ENCODE measurements around the gene TBC1D14.

TBC1D14 gene

DNA sequence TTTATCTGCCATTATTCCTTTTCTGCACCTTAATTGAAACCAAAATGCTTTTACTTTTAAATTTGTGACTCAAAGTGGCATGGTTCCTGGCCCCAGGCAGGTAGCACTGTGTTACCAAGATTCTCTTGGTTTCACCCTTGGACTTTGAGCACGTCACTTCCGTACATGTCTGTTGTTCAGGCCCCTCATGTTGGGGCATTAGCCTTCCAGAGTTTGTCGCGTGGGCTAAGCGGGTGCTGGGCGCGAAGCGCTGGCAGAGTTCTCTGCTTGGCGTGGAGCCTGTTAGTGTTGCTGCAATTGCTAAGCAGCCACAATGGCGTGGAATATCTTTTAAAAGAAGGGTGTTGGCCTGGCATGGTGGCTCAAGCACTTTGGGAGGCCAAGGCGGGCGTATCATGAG lies 119.6 kb downstream of the TBC1D14 start:
- no peak for DNase-seq (ENCODE audit: low spot score)
- in situ Hi-C loops (cut with MboI; ENCODE audit: low pct_unique_long_range_greater_than_20kb, low sequenced_read_pairs, unreplicated experiment) = no loop called here
- TF ChIP-seq, protein P1, sequence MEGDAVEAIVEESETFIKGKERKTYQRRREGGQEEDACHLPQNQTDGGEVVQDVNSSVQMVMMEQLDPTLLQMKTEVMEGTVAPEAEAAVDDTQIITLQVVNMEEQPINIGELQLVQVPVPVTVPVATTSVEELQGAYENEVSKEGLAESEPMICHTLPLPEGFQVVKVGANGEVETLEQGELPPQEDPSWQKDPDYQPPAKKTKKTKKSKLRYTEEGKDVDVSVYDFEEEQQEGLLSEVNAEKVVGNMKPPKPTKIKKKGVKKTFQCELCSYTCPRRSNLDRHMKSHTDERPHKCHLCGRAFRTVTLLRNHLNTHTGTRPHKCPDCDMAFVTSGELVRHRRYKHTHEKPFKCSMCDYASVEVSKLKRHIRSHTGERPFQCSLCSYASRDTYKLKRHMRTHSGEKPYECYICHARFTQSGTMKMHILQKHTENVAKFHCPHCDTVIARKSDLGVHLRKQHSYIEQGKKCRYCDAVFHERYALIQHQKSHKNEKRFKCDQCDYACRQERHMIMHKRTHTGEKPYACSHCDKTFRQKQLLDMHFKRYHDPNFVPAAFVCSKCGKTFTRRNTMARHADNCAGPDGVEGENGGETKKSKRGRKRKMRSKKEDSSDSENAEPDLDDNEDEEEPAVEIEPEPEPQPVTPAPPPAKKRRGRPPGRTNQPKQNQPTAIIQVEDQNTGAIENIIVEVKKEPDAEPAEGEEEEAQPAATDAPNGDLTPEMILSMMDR (IDR thresholded peaks at IDR 0.05; ENCODE audit: extremely low read depth, insufficient read depth, missing control alignments) = no peak

- no peak for DNase-seq (ENCODE audit: low spot score)
- in situ Hi-C loops (cut with MboI; ENCODE audit: low pct_unique_long_range_greater_than_20kb, low sequenced_read_pairs, unreplicated experiment) = no loop called here
- TF ChIP-seq, protein P1 (IDR thresholded peaks at IDR 0.05; ENCODE audit: extremely low read depth, insufficient read depth, missing control alignments) = no peak
Measured at GRCh38 chr4:7029921-7030320, 120.3 kb downstream of the TBC1D14 start.

DNA sequence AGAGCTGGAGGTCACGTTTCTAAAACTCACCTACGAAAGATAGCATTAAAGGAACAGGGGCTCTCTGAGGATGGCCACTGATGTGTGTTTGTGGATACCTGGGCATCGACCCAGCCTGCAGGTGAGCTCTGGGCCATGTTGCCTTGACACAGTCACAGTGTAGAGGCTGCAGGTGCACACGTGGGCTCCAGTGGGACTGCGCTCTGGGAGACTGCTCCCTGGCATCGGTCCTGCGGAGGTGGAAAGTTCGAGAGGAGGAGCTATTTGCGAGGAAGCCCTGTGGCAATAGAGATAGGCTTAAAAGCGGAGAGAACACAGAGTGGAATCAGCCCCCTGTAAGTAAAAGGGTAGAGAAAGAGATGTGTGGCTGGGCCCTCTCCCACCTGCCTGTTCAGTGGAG lies 121.2 kb downstream of the TBC1D14 start:
- TF ChIP-seq, protein P1 (IDR thresholded peaks at IDR 0.05; ENCODE audit: extremely low read depth, insufficient read depth, missing control alignments) = no peak
- DNase-seq (ENCODE audit: low spot score) = no peak
- in situ Hi-C loops (cut with MboI; ENCODE audit: low pct_unique_long_range_greater_than_20kb, low sequenced_read_pairs, unreplicated experiment) = no loop called here

DNA sequence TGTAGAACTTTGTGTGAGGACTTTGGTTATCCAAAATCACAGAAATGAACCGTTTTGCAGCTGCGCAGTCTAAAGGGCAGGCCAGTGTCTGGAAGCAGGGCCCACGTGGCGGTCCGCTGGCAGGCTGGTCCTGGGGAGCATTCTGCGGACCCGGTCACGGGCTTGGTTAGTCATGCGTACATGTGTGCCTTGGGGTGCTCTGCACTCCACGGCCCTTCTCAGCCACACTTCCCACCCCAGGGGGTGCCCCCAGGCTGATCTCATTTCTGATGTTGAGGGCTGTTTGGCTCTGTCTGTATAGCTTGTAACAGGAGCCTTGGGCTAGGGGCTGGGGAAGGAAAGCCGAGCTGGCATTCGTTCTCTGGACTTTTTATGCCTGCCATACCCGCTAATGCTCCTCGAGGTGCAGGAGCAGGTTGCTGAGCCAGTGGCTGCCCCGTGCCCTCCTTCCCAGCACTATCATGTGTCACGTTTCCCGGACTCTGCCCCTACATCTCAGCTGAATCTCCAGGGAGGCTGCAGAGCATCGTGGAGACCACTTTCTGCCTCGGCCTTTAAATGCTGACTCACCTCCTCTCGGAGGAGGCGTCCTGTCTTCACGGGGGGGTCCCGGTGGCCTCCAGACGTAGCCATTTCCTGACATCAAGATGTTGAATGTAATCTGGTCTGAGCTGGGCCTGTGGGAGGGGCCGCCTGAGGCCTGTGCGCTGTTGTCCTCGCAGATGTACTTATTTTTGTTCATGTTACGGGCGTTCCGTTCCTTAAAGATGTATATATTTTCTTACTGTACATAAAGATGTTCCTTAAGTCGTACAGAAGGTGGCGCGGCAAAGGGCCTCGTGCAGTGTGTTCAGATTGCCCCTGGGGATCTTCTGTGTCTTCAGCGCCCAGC lies 122.2 kb downstream of the TBC1D14 start:
- in situ Hi-C loops (cut with MboI; ENCODE audit: low pct_unique_long_range_greater_than_20kb, low sequenced_read_pairs, unreplicated experiment) = no loop called here
- DNase-seq (ENCODE audit: low spot score) = no peak
- TF ChIP-seq, protein P1 (IDR thresholded peaks at IDR 0.05; ENCODE audit: extremely low read depth, insufficient read depth, missing control alignments) = no peak

GRCh38 chr4:7032596-7032995 lies 123.0 kb downstream of the TBC1D14 start:
- no peak for DNase-seq (ENCODE audit: low spot score)
- in situ Hi-C loops (cut with MboI; ENCODE audit: low pct_unique_long_range_greater_than_20kb, low sequenced_read_pairs, unreplicated experiment) = no loop called here
- TF ChIP-seq, protein P1 (IDR thresholded peaks at IDR 0.05; ENCODE audit: extremely low read depth, insufficient read depth, missing control alignments) = no peak

DNA sequence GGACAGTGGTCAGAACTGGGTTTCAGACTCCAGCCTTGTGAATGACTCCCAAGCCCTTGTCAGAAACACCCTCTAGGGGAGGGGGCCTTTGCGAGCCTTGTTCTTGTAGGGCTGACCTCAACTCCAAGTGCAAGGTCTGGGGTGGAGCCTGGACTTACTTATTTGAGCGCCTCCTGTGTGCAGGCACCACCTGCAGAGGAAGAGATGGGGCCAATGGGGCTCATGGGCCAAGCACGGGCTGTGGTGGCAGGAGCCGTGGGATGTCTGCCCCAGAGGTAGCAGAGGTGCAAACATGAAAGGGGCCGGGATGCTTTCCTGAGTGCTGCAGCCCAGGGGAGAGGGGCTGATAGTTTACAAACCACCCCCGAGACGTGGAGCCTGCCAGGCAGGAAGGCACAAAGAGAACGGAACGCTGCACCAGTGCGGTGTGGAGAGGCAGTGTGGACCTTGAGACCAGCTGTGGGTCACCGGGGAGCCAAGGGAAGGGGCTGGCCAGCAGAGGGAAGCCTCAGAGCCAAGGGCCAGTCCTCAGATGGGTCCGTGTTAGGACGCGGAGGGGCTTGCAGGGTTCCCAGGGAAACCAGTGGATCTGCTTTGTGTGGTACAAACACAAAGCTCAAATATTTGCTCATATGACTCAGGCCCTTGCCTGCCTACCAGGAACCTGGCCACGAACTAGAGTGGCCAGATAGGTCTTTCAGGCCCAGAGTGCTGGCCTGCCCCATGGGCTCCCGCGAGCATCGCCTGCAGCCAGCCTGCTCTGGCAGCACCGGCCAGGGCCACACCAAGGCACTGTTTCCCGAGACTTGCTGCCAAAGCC lies 124.8 kb downstream of the TBC1D14 start:
- DNase-seq (ENCODE audit: low spot score) = no peak
- in situ Hi-C loops (cut with MboI; ENCODE audit: low pct_unique_long_range_greater_than_20kb, low sequenced_read_pairs, unreplicated experiment) = no loop called here
- TF ChIP-seq, protein P1 (IDR thresholded peaks at IDR 0.05; ENCODE audit: extremely low read depth, insufficient read depth, missing control alignments) = no peak
